Ovary (tissue), 9 donors: ENCODE results near the gene SMARCB1. TPM values are rescaled to one million over a fixed set of nuclear protein-coding genes. Genes with fewer than 3 reads are reported as not detected.
A peak's percentile ranks its signal among the peaks of the same experiment; 100 is the strongest.

Source experiments
- DNase-seq, 5 donors: peaks; one replicate each; pipeline ENCODE4 v3.0.0-alpha.2; 2019 to 2020
- H3K27ac ChIP-seq, 2 donors: fragments of 200-600 bp; one replicate each; pipeline versions ENCODE4 v1.5.1 to v1.8.0; 2019 to 2022
- H3K27me3 ChIP-seq: fragments of 200-600 bp; one replicate; pipeline ENCODE4 v1.8.0; 2022
- H3K36me3 ChIP-seq: fragments of 200-600 bp; sonication (generic); one replicate; pipeline ENCODE4 v1.5.1; 2019
- H3K4me1 ChIP-seq: one replicate; pipeline ENCODE4 v1.8.1; 2013; ENCODE audit warnings: mild to moderate bottlenecking, moderate library complexity; ENCODE audit not compliant: insufficient read depth
- H3K4me3 ChIP-seq: fragments of 200-600 bp; sonication (generic); one replicate; pipeline ENCODE4 v1.5.1; 2017
- H3K9me3 ChIP-seq, 2 donors: fragments of 200-600 bp in 1 of 2; sonication (generic) in 1 of 2; one replicate each; pipeline versions ENCODE4 v1.5.1 to v1.8.1; 2013 to 2019; ENCODE audit warnings: mild to moderate bottlenecking in 1 of 2, moderate library complexity in 1 of 2
- CTCF ChIP-seq, 3 donors: fragments of 450-650 bp in 2 of 3; fragments of 200-600 bp in 1 of 3; IDR thresholded peaks; one replicate each; pipeline versions ENCODE4 v1.5.1 to v1.8.0; 2016 to 2022; ENCODE audit warnings: antibody characterized with exemption in 3 of 3, mild to moderate bottlenecking in 1 of 3
- EP300 ChIP-seq: sonication (generic); formaldehyde crosslinking; IDR thresholded peaks from one replicate; pipeline ENCODE4 v1.6.1; 2017; ENCODE audit warnings: antibody characterized with exemption
- POLR2A ChIP-seq: fragments of 450-650 bp; IDR thresholded peaks from one replicate; pipeline ENCODE4 v1.6.1; 2017; ENCODE audit warnings: antibody characterized with exemption, mild to moderate bottlenecking, moderate library complexity
- WGBS, 3 donors: extraction: QIAGEN DNeasy Blood & Tissue Kit in 1 of 3; methylation state at CpG; one replicate each; pipeline versions ENCODE4 v1.1.5 to v1.1.7; 2013 to 2017; 5-methylcytosine and 5-hydroxymethylcytosine counted together
- intact Hi-C, 4 donors: fragments of 100-400 bp; cut with DNase I; formaldehyde crosslinking; loops; one replicate each; pipeline versions ENCODE4 v1.11.0 to v1.15.1; 2022 to 2023
- polyA plus RNA-seq, 2 donors: library from polyadenylated mRNA; stranded (reverse); fragments of 200-250 nt in 1 of 2; fragments of 350-450 nt in 1 of 2; fragmentation: Illumina TruSeq in 1 of 2; extraction: RNeasy Lipid Tissue Mini Kit (QIAGEN cat#74804) in 1 of 2; gene quantifications; one replicate each; pipeline ENCODE4 v1.2.3, GENCODE V29; 2013 to 2014
- total RNA-seq, 7 donors: library from RNA; depleted of rRNA in 2 of 7; stranded (reverse); fragments of >200 nt in 2 of 7; fragmentation: NEBNext Ultra II Directional in 3 of 7; extraction: Animal tissue kit (Norgen Biotek cat#: 25700) in 3 of 7; gene quantifications; one replicate each; pipeline versions ENCODE4 v1.1.0 to v1.2.4, GENCODE V29; 2016 to 2023
- donor health status: DM: no; HTN: no; CAD: no; lungs with moderate emphysema.
- donor health status: DM: no; HTN: no; CAD: no.
- donor health status: Bipolar disorder and iron deficiency.
- donor health status: DM: yes; HTN: yes; CAD: no.
- donor health status: DM: no; HTN: no; CAD: no.
- donor health status: DM: yes; HTN: yes; CAD: no.

Gene SMARCB1
- total and polyA plus RNA-seq, 9 donors, result 47.1 to 107 (median 87.0) TPM

GRCh38 chr22:23750367-23750713 lies 36.4 kb upstream of the SMARCB1 start:
- Histone ChIP-seq H3K4me1 (peaks cover 4% of the 10 kb centered on the region), H3K36me3 (no peaks in the 10 kb centered on the region), H3K27me3 (no peaks in the 10 kb centered on the region), H3K4me3 (peak overlapping the region; percentile 53), H3K27ac (peak overlapping the region; percentile 49 to 58), H3K9me3 (no peaks in the 10 kb centered on the region)
- no peak for DNase-seq
- intact Hi-C loops, result no loop called here
- WGBS, 3 donors, result 12 to 18% (median 12%) methylated on average over 5 of the region's 5 CpGs
- no peak for TF ChIP-seq CTCF (IDR thresholded peaks at IDR 0.05)
- no peak for TF ChIP-seq POLR2A
- TF ChIP-seq EP300, result no peak

GRCh38 chr22:23750714-23751440 lies 35.9 kb upstream of the SMARCB1 start, which contains the start of gene ZNF70:
Gene ZNF70 (minus strand): TSS chr22:23751112. CDS start chr22:23745140, 5,972 bp downstream.
- Histone ChIP-seq H3K27ac (peak within 1 kb of the TSS; percentile 49 to 58), H3K4me3 (peak within 1 kb of the TSS; percentile 53), H3K4me1 (peaks cover 4% of the 10 kb centered on the region), H3K36me3 (no peaks in the 10 kb centered on the region), H3K27me3 (no peaks in the 10 kb centered on the region), H3K9me3 (no peaks in the 10 kb centered on the region)
- 0 to 1% (median 1%) methylated on average over 56 to 78 of the region's 78 CpGs for WGBS, 3 donors
- peak; percentile 82 to 90 (median 85) for DNase-seq
- peak; percentile 70 for TF ChIP-seq POLR2A
- TF ChIP-seq EP300, result no peak
- TF ChIP-seq CTCF (IDR thresholded peaks at IDR 0.05), result no peak
- intact Hi-C loops, result no loop called here

DNA sequence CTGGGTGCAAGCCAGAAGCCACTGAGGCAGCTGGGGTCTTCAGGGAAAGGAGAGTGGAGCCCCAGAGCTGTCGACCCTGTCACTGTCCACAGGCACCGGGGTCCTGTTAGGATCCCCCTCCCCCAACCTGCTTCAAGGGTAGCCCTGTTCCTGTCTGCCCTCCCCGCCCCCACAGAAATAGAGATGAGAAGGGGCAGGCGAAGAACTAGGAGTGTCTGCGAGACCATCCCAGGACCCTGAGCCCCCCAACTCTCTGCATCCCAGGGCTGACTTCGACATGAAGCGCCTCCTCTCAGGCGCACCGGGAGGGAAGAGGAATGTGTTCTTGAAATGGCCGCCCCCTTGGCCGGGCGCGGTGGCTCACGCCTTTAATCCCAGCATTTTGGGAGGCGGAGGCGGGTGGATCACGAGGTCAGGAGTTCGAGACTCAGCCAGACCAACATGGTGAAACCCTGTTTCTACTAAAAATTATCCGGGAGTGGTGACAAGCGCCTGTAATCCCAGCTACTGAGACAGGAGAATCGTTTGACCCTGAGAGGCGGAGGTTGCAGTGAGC lies 35.2 kb upstream of the SMARCB1 start:
- 17 to 23% (median 17%) methylated on average over 21 to 22 of the region's 22 CpGs for WGBS, 3 donors
- H3K27me3 ChIP-seq, result no peaks in the 10 kb centered on the region
- DNase-seq, result peak in 2 of 5 donors; percentile 58 to 61

DNA sequence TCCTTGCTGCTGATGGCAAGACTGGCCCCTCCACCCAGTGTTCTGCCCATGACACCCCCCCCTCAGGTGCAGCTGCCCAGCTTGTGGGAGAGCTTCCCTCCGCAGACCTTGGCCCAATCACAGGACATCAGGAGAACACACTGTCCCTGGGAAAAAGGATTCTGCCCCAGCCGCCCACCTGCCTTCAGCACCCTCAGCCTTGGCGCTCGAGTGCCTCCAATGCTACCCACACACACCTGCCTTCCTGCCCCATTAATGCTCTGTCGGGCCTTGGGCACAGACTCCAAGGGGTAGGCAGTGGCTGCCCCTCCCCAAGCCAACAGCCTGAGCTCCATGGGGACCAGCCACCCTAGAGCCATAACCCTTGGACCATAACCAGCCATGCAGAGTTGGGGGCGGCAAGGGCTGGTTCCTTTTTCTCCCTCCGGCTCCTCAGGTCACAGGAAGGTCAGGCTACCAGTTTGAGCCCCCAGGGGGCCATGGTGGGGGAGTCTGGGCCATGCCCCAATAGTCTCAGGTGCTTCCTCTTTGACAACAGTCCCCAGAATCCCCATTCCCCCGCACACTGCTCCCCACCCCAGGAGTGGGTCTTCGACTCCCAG lies 34.6 kb upstream of the SMARCB1 start:
- intact Hi-C loops, result no loop called here
- peak in 1 of 5 donors; percentile 47 for DNase-seq
- no peak overlapping the region for H3K4me3 ChIP-seq

More for the DNA sequence above, 35.2 kb upstream of the SMARCB1 start:
- H3K9me3 ChIP-seq, result no peaks in the 10 kb centered on the region
- H3K27ac ChIP-seq, result peak overlapping the region; percentile 14 to 58
- no peaks in the 10 kb centered on the region for H3K36me3 ChIP-seq
- H3K4me1 ChIP-seq, result peaks cover 4% of the 10 kb centered on the region
- peak overlapping the region; percentile 53 for H3K4me3 ChIP-seq
- no peak for TF ChIP-seq EP300
- no peak for TF ChIP-seq POLR2A
- intact Hi-C loops, result no loop called here

More for the DNA sequence above, 34.6 kb upstream of the SMARCB1 start:
- 86 to 90% (median 88%) methylated on average over 9 of the region's 9 CpGs for WGBS, 3 donors
- no peak for TF ChIP-seq CTCF (IDR thresholded peaks at IDR 0.05)
- no peak for TF ChIP-seq EP300
- no peak for TF ChIP-seq POLR2A
- Histone ChIP-seq H3K36me3 (no peaks in the 10 kb centered on the region), H3K4me1 (peaks cover 4% of the 10 kb centered on the region), H3K27me3 (no peaks in the 10 kb centered on the region), H3K27ac (no peak overlapping the region), H3K9me3 (no peaks in the 10 kb centered on the region)
